Measurements from ENCODE around the gene TRABD2A.
A peak's percentile ranks its signal among the peaks of the same experiment; 100 is the strongest.
"Not testable (repeated sequence)": the region's sequence is repeated elsewhere in the genome, so short reads cannot be mapped to it uniquely, and the experiment has no call there.

TRABD2A gene, protein sequence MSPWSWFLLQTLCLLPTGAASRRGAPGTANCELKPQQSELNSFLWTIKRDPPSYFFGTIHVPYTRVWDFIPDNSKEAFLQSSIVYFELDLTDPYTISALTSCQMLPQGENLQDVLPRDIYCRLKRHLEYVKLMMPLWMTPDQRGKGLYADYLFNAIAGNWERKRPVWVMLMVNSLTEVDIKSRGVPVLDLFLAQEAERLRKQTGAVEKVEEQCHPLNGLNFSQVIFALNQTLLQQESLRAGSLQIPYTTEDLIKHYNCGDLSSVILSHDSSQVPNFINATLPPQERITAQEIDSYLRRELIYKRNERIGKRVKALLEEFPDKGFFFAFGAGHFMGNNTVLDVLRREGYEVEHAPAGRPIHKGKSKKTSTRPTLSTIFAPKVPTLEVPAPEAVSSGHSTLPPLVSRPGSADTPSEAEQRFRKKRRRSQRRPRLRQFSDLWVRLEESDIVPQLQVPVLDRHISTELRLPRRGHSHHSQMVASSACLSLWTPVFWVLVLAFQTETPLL

DNA sequence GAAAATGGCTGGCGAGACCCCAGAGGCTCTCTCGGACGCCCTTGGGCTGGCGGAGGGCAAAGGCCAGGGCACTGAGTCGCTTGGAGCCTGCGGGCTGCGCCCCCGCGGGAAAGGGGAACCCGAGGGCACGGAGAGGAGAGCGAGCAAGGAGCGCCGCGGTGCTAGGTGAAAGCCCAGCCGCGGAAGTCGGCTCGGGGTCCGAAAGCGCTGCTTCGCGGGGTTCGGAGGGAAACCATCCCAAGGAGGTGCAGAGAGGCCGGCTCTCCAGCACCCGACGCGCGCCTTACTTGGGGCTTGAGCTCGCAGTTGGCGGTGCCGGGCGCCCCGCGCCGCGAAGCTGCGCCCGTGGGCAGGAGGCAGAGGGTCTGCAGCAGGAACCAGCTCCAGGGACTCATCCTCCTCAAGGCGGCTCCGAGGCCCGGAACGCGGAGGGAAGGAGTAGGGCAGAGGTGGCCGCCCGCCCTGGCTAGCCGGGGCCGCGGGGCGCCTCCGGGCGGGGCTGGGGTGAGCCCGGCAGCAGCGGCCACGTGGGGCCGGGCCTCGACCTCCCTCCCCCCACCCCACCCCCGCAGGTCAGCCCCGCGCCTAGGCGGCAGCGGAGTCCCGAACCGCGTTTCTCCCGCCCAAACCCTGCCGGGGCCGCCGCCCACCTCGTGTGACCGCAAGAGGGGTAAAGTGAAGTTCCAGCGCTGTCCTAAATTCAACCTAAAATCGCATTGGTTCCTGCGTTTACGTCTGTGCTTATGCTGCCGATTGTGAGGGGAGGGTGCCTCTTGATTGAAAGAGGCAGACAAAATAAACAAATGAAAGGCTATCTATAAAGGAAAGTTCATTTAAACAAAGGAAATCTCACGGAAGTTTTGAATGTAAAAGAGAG lies at the start of gene TRABD2A:
TSS of gene TRABD2A (minus strand) at position 440 of the 877 bp plus-strand sequence. CDS start at position 395, 45 bp downstream.
- no peak for DNase-seq

DNA sequence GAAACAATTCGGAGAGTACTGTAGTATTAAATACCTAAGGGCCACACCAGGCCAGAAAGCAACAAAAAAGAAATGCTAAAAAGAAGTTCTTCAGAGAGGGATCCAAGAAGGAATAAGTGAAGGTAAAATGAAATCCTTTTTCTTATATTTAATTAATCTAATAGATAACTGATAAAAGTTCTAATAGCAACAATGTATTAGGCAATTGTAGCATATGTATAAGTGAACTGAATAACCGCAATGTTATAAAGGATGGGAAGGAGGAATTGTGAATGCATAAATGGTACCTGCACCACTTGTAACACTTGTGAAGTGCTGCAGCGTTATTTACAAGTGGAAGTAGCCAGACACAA lies 46.4 kb upstream of the TRABD2A start:
- no peak for DNase-seq

DNA sequence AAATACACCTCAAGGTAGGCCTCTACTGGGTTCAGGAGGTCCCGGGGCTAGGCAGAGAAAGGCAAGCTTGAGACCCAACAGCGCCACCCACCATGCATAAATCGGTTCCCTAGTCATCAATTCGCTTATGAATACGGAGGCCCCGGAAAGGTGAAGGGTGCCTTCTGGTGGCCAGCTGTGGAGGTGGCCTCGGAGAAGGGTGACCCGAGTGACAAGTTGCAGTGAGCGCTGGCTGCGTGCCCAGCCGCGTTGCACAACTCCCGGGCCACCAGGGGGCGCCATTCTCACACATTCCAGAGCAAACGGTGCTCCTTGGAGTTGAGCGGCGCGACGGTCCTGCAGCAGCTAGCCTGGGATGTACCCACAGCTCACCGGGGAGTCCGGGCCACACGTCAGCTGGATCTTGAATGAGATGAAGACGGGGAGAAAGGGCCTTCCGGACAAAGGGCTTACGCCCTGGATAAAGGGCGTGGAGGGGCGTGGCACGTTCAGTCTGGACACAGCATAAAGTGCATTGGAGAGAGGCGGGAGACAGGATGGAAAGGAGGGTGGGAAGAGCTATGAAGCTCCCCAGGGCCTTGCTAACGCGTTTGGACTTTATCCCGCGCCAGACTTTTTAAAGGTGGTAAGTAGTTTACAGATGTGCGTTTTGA lies 45.0 kb upstream of the TRABD2A start:
- DNase-seq = peak; percentile 92

DNA sequence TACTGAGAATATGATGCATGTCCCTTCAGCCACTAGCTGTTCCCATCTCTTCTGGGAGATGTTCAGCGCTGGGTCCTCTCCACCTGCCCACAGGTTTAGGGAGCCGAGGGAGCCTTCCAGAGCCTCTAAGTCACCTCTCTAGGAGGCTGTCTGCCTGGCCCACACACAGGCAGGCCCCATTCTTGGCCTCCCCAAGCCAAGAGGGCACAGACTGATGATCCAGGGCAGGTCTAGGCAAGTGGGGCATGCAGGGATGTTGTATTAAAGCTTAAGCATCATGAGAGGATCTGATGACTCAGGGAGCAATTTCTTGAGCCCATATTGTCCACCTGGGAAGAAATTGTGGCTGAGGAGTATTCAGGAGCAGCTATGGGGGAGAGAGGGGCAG lies 44.4 kb upstream of the TRABD2A start:
- DNase-seq = no peak

DNA sequence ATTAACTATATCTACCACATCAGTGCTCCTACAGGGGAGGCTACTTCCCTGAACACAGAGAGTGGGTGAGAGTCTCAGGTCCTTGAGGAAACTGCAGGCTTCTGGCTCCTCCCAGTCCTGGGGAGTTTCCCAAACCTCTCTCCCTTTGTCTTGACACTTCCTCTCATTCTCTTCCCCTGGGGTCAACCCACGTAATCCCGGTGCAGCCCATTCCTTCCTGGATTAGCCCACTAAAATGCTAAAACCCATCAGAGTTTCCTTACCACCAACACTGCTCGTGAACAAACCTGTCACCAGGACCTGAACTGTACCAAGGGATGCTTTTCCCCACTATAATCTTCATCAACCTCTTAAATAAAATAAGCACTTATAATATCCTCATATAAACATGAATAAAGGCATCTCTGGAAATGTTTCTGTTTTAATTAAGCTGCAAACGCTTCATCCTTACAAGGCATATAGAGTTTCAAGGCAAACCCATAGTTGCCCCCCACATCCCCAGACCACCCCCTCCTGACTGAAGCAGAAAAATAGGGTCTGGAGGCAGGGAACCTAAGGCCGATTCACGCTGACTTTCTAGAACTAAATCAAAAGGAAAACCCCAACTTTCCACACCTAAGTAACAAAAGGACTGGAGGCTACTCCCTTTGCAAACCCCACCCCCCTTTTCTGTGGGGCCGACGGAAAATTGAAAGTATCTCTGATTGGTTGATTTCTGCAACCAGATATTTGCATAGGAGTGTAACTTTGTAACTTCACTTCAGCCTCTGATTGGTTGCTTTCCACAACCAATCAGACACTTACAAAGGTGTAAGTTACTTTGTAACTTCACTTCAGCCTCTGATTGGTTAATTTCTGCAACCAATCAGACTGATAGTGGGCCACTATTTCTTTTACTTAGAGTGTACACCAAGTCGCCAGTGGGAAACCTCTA lies 43.6 kb upstream of the TRABD2A start:
- no peak for DNase-seq

DNA sequence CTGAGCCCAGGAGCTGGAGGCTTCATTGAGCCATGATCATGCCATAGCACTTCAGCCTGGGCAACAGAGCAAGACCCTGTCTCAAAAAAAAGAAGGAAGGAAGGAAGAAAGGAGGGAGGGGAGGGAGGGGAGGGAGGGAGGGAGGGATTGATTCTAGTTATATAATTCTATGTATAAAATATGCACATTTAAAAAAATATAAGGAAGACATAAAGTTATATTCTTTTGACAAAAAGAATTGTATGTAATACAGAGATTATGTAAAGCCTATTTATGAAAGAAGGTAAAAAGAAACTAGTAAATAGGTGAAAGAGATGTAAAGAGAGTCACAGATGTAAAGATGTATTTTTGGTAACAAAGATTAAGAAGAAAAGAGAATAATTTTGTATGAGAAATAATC lies 42.1 kb upstream of the TRABD2A start:
- no peak for DNase-seq

DNA sequence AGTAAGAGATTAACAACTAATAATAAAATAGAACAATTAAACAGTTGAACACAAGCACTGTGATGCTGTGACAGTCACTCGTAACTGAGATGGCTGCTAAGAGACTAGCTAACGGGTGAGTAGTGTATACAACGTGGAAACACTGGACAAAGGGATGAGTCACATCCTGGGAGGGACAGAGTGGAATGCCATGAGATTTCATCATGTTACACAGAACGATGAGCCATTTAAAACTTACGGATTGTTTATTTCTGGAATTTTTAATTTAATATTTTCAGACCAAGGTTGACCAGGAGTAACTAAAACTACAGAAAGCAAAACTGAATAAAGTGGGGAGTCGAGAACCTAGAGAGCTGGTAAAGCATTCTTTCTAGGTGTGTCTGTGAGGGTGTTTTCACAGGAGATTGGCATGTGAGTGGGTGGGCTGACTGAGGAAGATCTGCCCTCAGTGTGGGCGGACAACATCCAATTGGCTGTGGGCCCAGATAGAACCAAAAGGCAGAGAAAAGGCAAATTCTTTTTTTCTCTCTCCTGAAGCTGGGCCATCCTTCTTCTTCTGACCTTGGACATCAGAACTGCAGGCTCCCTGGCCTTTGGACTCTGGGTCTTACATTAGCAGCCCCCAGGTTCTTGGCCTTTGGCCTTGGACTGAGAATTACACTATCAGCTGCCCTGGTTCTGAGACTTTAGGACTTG lies 39.1 kb upstream of the TRABD2A start:
- DNase-seq = no peak

DNA sequence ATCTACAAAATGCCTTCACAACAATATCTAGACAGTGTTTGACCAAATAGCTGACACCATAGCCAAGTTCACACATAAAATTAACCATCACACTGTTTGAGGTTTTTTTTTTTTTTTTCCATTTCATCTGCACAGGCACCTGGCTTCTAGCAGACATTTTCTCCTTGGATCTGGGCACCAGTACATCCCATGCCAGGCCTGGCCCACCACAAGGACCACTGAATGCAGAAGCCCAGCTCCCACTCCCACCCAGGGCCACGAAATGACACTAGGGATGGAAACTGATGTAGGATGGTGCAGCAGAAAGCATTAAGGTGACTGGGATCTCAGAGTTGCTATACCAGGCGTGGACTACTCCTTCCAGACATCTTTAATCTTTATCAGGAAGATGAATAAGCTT lies 37.5 kb upstream of the TRABD2A start:
- DNase-seq = no peak

DNA sequence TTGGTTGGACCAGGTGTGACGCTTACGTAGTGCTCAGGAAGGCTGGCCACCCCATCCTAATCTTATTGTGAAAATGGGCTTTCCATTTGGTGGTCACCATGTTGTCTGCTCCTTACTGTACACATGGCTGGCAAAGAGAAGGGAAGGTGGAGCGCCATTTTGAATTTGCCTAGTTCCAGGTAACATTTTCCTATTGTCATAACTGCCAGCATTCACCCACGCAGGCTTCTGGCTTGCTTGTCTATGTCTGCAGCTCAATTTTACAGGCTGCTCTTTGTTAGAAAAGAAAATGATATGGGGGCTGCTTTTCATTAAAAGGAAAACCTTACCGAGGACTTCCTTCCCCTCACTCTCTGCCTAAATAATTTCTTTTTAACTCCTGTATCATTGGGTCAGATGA lies 36.9 kb upstream of the TRABD2A start:
- not testable (repeated sequence) for DNase-seq

DNA sequence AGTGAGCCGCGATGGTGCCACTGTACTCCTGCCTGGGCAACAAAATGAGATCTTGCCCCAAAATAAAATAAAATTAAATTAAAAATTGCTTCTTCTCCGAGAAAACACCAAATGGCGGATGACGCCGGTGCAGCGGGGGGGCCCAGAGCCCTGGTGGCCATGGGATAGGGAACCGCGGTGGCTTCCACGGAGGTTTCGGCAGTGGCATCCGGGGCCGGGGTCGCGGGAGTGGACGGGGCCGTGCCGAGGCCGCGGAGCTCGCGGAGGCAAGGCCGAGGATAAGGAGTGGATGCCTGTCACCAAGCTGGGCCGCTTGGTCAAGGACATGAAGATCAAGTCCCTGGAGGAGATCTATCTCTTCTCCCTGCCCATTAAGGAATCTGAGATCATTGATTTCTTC lies 34.8 kb upstream of the TRABD2A start:
- not testable (repeated sequence) for DNase-seq

DNA sequence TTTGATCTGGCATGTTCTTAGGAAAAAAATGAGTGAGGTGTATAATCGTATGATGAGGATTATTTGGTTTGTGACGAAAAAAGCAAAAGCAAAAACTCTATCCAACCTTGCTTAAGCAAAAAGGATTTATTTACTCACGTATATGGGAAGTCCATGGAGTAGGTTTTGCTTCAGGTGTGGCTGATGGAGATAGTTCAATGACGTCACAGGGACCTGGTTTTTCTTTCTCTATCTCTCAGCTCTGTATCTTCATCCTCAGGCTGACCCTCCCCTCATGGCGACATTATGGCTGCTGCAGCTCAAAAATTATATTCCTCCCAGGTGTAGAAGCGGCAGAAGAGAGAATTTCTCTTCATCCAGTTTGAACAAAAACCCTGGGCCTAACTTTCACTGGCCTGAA lies 33.5 kb upstream of the TRABD2A start:
- DNase-seq = no peak

DNA sequence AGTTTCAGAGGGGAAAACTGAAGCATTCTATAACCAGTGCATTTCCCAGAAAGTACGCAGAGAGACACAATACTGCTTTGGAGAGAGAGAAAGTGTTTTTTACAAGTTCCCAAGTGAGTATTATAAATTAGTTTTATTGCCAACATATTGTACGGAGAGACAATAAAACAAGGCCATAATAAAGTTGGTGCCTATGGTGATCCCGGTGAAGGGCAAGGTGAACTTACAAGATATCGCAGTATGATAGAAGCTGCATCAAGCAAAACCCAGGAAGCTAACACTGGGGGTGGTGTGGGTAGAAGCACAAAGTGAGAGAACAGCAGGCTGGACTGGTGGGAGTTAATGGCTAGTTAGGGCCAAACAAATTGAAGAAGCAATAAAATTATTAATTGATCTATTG lies 32.1 kb upstream of the TRABD2A start:
- DNase-seq = no peak

DNA sequence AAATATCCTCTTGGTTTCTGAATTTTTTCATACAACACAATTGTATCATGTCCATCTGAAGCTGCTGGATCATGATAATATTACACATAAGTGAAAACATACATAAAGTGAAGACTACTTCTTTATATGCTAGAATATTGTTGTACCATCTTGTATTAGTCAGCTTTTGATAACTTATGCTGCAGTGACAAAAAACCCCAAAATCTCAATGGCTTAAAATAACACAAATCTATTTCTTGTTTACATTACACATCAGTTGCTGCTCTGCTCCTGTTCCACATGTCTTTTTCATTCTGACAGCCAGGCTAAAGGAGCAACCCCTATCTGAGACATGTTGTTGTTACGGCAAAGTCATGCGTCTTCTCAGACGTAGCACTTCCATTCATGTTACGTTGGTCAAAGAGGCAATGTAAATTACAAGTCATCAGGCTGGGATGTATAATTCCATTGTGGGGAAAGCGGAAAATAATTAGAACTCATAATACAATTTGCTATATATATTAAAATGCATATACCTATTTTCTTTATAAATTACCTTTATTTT lies 30.3 kb upstream of the TRABD2A start:
- no peak for DNase-seq

DNA sequence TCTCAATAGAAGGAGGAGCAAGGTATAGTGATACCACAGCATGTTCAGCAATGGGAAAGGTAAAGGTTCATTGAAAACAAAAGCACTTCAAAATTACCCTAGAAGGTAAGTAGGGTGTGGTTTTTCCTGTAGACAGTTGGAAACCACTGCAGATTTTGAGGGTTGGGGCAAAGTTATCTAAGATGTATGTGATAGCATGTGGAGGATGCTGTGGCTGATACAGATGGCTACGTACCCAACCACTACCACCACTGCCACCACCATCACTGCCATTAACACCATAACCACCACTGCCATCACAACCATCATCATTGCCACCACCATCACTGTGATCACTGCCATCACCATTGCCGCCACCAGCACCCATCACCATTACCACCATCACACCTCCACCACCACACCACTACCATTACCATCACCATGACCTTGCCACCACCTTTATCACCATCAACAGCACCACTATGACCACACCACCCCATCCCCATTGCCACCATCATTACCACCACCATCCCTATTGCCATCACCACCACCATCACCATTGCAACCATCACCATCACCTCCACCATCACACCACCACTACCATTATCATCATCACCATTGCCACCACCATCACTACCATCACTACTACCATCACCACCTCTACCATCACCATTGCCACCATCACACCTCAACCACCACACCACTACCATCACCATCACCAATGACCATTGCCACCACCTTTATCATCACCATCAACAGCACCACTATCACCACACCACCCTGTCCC lies 28.2 kb upstream of the TRABD2A start:
- no peak for DNase-seq

DNA sequence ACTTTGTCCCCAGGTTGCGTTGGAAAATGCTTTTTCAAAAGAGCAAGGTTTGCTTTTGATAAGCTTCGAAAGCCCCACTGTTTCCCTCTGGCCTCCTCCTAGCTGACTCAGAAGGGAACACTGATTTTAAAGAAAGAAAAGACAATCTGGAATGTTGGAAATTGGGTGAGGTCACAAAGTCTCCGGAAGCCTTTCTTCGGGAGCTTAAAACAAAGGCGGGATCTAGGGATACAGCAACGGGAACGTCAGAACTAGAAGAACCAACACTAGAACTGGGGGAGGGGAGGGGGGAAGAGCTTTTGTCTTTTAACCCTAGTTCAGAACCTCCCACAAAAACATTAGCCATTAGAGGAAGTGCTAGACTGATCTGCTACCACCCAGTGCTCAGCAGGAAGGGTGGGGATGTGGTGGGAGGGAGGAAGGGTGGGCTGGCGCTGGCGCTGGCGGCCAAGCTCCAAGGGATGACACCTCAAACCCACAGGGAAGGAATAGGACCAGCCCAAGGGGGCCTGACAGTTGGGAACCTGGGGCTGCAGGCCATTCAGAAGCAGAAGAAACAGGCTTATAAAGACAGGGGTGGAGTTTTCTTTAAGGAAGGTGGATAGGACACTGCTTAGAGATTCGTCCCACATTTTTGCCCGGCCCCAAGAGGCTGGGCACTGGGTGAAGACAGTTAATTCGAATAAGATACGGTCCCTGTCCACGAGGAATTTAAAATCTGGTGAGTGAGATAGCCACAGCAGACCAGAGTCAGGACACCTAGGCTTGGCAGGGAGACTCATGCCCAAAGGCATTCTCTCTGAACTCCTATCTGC lies 26.2 kb upstream of the TRABD2A start:
- DNase-seq = peak; percentile 71

DNA sequence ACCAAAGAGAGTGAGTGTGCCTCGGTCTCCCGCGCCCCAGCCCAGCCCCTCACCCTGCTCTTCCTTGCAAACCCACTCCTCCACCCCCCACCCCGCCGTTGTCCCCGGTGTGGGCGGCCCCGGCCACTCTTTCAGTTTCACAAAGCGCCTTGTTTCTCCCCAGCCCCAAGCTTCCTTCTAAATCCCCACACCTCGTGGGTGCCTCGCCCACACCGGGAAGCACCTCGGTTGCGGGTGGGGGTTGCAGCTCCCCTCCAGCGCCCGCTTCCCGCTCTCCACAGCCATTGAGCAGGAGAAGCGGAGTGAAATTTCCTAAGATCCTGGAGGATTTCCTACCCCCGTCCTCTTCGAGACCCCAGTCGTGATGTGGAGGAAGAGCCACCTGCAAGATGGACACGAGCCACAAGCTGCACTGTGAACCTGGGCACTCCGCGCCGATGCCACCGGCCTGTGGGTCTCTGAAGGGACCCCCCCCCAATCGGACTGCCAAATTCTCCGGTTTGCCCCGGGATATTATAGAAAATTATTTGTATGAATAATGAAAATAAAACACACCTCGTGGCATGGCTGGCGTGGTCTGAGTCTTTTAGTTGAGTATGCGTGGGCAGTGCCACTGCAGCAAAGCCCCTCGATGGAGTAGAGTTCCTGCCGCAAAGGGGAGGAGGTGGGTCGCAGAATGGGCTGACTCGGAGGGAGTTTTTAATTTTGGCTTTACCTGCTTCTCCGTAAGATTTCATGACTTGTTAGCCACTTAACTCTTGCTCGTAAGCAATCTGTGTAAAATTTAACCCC lies 25.4 kb upstream of the TRABD2A start:
- peak; percentile 57 for DNase-seq

DNA sequence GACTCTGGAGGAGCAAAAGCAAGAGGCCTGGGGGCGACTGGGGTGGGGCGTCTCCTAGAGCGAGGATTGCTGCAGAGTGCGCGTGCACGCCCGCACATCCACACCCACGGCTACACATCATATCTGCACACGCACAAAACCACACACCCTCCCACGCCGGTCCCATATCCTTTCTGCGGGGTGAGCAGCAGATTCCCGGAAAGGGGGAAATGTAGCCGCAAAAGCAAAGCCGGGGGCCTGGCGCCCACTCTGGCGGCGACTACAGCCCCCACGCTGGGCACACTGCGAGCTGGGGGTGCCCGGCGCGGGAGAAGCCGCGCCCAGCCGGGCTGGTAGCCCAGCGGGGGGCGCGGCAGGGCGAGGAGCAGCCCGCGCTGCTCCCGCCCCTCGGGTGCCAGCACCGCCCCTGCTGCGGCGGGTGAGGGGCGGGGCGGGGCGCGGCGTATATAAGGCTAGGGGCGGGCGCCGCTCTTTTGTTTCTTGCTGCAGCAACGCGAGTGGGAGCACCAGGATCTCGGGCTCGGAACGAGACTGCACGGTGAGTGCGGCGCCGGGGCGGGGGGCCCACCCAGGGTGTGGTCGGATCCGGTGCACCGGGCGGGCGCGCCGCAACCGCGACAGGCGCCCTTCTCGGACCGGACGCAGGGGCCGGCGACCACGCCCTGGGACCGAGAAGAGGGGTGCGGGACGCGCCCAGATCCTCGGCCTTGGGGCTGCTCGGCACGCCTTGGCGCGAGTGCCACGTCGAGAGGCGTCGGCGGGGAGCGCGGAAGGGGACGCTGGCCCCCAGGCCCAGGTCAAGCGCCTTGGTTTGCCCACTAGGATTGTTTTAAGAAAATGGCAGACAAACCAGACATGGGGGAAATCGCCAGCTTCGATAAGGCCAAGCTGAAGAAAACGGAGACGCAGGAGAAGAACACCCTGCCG lies 24.6 kb upstream of the TRABD2A start, which contains the start of gene TMSB10:
TSS of gene TMSB10 (plus strand) at position 476 of the 927 bp plus-strand sequence.
- peak; percentile 93 for DNase-seq
